Kidney glomerular epithelial cell (primary cell): ENCODE results near the gene SLC22A3.

ENCODE experiments used
- DNase-seq: peaks from one replicate; lab custom pipeline; 2025; lab: John Stamatoyannopoulos, UW

SLC22A3 gene

GRCh38 chr6:160336200-160336599 is 12.0 kb upstream of the SLC22A3 start:
- no peak for DNase-seq

- DNase-seq, result peak; percentile 87
Measured at GRCh38 chr6:160337301-160337700, 10.9 kb upstream of the SLC22A3 start.

- peak; percentile 43 for DNase-seq
Measured at GRCh38 chr6:160337991-160338390, 10.2 kb upstream of the SLC22A3 start.

GRCh38 chr6:160343144-160343543 is 5.0 kb upstream of the SLC22A3 start:
- DNase-seq, result no peak

- no peak for DNase-seq
Measured at GRCh38 chr6:160344271-160344670, 3.9 kb upstream of the SLC22A3 start.

- no peak for DNase-seq
Measured at GRCh38 chr6:160347259-160348222, 637 bp upstream of the SLC22A3 start.

GRCh38 chr6:160349020-160349441 is 853 bp downstream of the SLC22A3 start:
- DNase-seq, result no peak

GRCh38 chr6:160349814-160350350 is 1.7 kb downstream of the SLC22A3 start:
- no peak for DNase-seq

- no peak for DNase-seq
Measured at GRCh38 chr6:160353950-160354496, 5.8 kb downstream of the SLC22A3 start.

- DNase-seq, result peak; percentile 31
Measured at GRCh38 chr6:160355001-160355400, 6.8 kb downstream of the SLC22A3 start.

- no peak for DNase-seq
Measured at GRCh38 chr6:160356074-160356744, 8.0 kb downstream of the SLC22A3 start.

GRCh38 chr6:160357088-160357487 is 8.9 kb downstream of the SLC22A3 start:
- no peak for DNase-seq

GRCh38 chr6:160358225-160359119 is 10.3 kb downstream of the SLC22A3 start:
- DNase-seq, result no peak

GRCh38 chr6:160360955-160361354 is 12.8 kb downstream of the SLC22A3 start:
- no peak for DNase-seq

GRCh38 chr6:160362556-160362955 is 14.4 kb downstream of the SLC22A3 start:
- no peak for DNase-seq

GRCh38 chr6:160363016-160363996 is 15.1 kb downstream of the SLC22A3 start:
- no peak for DNase-seq

- DNase-seq, result no peak
Measured at GRCh38 chr6:160365117-160365516, 16.9 kb downstream of the SLC22A3 start.

GRCh38 chr6:160367798-160368547 is 19.8 kb downstream of the SLC22A3 start:
- DNase-seq, result no peak

- no peak for DNase-seq
Measured at GRCh38 chr6:160368670-160369069, 20.5 kb downstream of the SLC22A3 start.
